SH-SY5Y (cell line): ENCODE results near the gene NRSN2.

Experiments used
- GATA2 ChIP-seq: IDR thresholded peaks from 2 replicates; pipeline ENCODE4 v1.6.1; 2011; ENCODE audit warnings: mild to moderate bottlenecking, low read depth, low read length
- GATA3 ChIP-seq: IDR thresholded peaks from 2 replicates; pipeline ENCODE4 v1.6.1; 2011; ENCODE audit warnings: low read depth, mild to moderate bottlenecking, low read length, moderate library complexity

DNA sequence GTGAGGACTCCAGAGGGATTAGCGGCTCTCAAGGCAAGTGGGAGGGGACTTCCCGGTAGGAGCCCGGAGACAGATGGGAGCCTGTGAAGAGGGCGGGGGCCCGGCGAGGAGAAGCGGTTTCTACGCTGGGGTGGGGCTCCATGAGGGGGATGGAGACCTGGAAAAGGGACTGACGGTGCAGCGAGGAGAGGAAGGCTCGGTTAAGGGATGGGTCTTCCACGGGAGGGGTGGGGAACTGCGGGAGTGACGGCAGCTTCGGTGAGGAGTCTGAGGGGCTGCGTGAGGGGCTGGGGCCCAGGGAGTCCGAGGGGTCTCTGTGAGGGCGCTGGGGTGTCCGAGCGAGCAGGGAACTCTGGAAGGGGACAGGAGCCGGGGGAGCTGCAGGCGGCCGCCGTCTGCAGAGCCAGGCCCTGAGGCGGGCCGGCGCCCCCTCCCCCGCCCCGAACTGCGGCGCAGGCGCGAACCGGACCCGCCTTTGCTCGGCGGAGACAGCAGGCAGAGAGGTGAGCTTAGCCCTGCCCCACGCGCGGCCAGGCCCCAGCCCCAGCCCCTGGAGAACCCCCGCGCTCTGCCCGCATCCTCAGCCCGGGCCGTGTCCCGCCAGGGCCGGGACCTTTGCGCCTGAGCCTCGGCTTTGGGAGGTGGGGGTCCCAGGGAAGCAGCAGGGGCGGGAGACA lies at the start of gene NRSN2:
- TF ChIP-seq GATA2 (no peak), GATA3 (no peak)
